ENCODE measurements around the gene ATMIN. TPM values are rescaled to one million over a fixed set of nuclear protein-coding genes. Genes with fewer than 3 reads are reported as not detected.

Gene ATMIN
- total RNA-seq, 1 experiment from 2014 or later: 66.6 TPM

DNA sequence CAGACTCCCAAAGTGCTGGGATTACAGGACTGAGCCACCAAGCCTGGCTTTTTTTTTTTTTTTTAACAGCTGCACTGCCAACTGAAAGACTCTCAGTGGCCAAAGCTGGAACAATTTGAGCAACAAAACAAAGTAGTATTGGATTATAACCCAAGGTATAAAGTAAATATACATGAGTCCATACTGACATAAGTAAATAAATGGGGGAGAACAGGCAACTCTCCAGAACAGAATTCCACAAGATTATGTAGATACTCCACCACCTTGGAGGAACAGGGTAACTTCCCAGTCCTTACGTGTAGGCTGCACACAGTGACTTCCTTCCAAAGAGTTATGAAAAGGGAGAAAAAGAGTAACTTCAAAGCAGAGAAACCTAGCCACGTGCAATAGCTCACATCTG is 44.7 kb upstream of the ATMIN start:
- Histone ChIP-seq H3K23ac (ENCODE audit: insufficient read length, low read depth, low read length) (no peak overlapping the region), H4K8ac (replicated peaks; ENCODE audit: insufficient read length, low read depth, low read length) (no peak overlapping the region), H3K4me1 (ENCODE audit: insufficient read depth, low read length) (peaks cover 6% of the 10 kb centered on the region; the same call in 1 of the 2 replicates), H2BK120ac (ENCODE audit: low read depth, low read length, poor library complexity, severe bottlenecking) (no peak overlapping the region), H4K5ac (ENCODE audit: insufficient read length, low read depth, low read length) (no peak overlapping the region), H3K4me2 (ENCODE audit: insufficient read depth, insufficient read length, low read length) (no peak overlapping the region), H3K9me3 (ENCODE audit: control insufficient read depth, low read depth, low read length) (no peaks in the 10 kb centered on the region), H3K79me2 (ENCODE audit: insufficient read depth, low read length) (no peaks in the 10 kb centered on the region), H2AFZ (ENCODE audit: low read length) (no peak overlapping the region), H3K18ac (ENCODE audit: insufficient read length, low read depth, low read length) (no peak overlapping the region), H3K79me1 (ENCODE audit: insufficient read depth, low read depth, low read length, poor library complexity, severe bottlenecking) (no peaks in the 10 kb centered on the region), H2BK15ac (ENCODE audit: low read depth, low read length) (no peak overlapping the region), H4K91ac (ENCODE audit: insufficient read length, low read depth, low read length) (no peak overlapping the region), H4K20me1 (ENCODE audit: control insufficient read depth, insufficient read depth, insufficient read length) (no peaks in the 10 kb centered on the region), H3K27ac (ENCODE audit: insufficient read length, low read depth, low read length) (no peak overlapping the region), H3K23me2 (ENCODE audit: insufficient read length, low read depth, low read length, poor library complexity, severe bottlenecking) (no peaks in the 10 kb centered on the region), H3K56ac (ENCODE audit: insufficient read length, low read depth, low read length) (no peak overlapping the region), H2AK5ac (ENCODE audit: insufficient read length, low read length) (no peak overlapping the region), H3K9ac (ENCODE audit: extremely low read depth, insufficient read length, low read length) (no peak overlapping the region), H3K14ac (ENCODE audit: insufficient read depth, low read length) (no peak overlapping the region), H3K4ac (ENCODE audit: low read depth, low read length) (no peak overlapping the region), H3T11ph (ENCODE audit: low read length) (no peak overlapping the region), H2BK20ac (ENCODE audit: low read depth, low read length, poor library complexity, severe bottlenecking) (no peak overlapping the region), H2BK12ac (ENCODE audit: insufficient read length, low read depth, low read length) (no peak overlapping the region), H2BK5ac (ENCODE audit: insufficient read length, low read length) (no peak overlapping the region), H3K27me3 (ENCODE audit: insufficient read depth, low read length) (no peaks in the 10 kb centered on the region)
- Mint-ChIP-seq H3K36me3 (ENCODE audit: insufficient read depth in 1 of 3, low read depth in 3 of 3) (peaks cover 3 to 10% (median 4%) of the 10 kb centered on the region in 3 experiments; a peak in 5 of 7 replicates), H3K4me3 (no peak overlapping the region), H3K9me3 (no peaks in the 10 kb centered on the region), H3K27ac (no peak overlapping the region; a peak in 1 of 7 replicates), H3K4me1 (peaks cover 22 to 27% of the 10 kb centered on the region in 2 experiments), H3K27me3 (ENCODE audit: low read depth) (peaks cover 4% of the 10 kb centered on the region)
- WGBS (ENCODE audit: extremely low coverage, insufficient read length, low lambda C conversion rate): no CpG with 5 or more reads among the region's 2 CpGs
- no peak for DNase-seq
- TF ChIP-seq, protein P1, sequence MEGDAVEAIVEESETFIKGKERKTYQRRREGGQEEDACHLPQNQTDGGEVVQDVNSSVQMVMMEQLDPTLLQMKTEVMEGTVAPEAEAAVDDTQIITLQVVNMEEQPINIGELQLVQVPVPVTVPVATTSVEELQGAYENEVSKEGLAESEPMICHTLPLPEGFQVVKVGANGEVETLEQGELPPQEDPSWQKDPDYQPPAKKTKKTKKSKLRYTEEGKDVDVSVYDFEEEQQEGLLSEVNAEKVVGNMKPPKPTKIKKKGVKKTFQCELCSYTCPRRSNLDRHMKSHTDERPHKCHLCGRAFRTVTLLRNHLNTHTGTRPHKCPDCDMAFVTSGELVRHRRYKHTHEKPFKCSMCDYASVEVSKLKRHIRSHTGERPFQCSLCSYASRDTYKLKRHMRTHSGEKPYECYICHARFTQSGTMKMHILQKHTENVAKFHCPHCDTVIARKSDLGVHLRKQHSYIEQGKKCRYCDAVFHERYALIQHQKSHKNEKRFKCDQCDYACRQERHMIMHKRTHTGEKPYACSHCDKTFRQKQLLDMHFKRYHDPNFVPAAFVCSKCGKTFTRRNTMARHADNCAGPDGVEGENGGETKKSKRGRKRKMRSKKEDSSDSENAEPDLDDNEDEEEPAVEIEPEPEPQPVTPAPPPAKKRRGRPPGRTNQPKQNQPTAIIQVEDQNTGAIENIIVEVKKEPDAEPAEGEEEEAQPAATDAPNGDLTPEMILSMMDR (conservative IDR thresholded peaks at IDR 0.05): no peak

Data from H9 (cell line).